Ascending aorta (tissue), 2 donors: ENCODE results near the gene UBE3C. TPM values are rescaled to one million over a fixed set of nuclear protein-coding genes. Genes with fewer than 3 reads are reported as not detected.

Source experiments
- DNase-seq, 2 donors: peaks; one replicate each; pipeline ENCODE4 v3.0.0-alpha.2; 2019; ENCODE audit warnings: low spot score in 2 of 2
- H3K27ac ChIP-seq, 2 donors: fragments of 200-600 bp; sonication (generic); one replicate each; pipeline ENCODE4 v1.5.1; 2016 to 2017; ENCODE audit warnings: mild to moderate bottlenecking in 1 of 2
- H3K27me3 ChIP-seq: fragments of 200-600 bp; sonication (generic); one replicate; pipeline ENCODE4 v1.5.1; 2017
- H3K36me3 ChIP-seq, 2 donors: fragments of 200-600 bp; sonication (generic); one replicate each; pipeline ENCODE4 v1.5.1; 2016
- H3K4me1 ChIP-seq, 2 donors: fragments of 200-600 bp; sonication (generic); one replicate each; pipeline ENCODE4 v1.5.1; 2016 to 2017; ENCODE audit warnings: mild to moderate bottlenecking in 1 of 2
- H3K4me3 ChIP-seq, 2 donors: fragments of 200-600 bp; sonication (generic); one replicate each; pipeline ENCODE4 v1.5.1; 2016 to 2017; ENCODE audit warnings: mild to moderate bottlenecking in 1 of 2
- H3K9me3 ChIP-seq, 2 donors: fragments of 200-600 bp; sonication (generic); one replicate each; pipeline ENCODE4 v1.5.1; 2016
- intact Hi-C: fragments of 100-400 bp; cut with DNase I; formaldehyde crosslinking; loops from one replicate; pipeline ENCODE4 v1.15.1; 2023
- total RNA-seq: library from RNA; depleted of rRNA; stranded (reverse); fragments of >200 nt; gene quantifications from one replicate; pipeline ENCODE4 v1.1.0, GENCODE V29; 2016
- TF ChIP-seq, protein P1 (sequence below), 3 experiments: fragments of 200-600 bp in 2 of 3; fragments of 450-650 bp in 1 of 3; sonication (generic) in 2 of 3; IDR thresholded peaks; one replicate each; pipeline ENCODE4 v1.5.1; 2016 to 2019; ENCODE audit warnings: antibody characterized with exemption in 3 of 3, mild to moderate bottlenecking in 1 of 3, moderate library complexity in 1 of 3

The UBE3C gene
- total RNA-seq, 1 donor from 2014 or later: 31.7 TPM

DNA sequence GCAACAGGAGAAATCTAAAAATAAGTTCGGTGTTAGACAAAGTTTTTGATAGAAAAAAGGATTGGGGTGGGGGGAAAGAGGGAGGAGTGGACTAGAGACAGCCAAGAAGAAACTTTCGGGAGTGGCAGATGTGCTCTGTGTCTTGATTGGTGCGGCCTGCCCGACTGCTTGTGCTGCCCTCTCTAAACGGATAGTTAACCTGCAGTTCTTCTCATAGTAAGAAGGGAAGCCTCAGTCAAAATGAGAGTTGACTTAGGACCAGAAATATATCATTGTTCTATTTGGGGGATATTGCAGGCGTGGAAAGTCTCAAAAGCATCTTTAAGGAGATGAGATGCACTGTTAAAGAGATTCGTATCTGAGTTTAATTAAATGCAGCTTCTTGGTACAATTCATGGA, 39.3 kb downstream of the UBE3C start:
- no peak for DNase-seq
- intact Hi-C loops: no loop called here
- no peaks in the 10 kb centered on the region for H3K27me3 ChIP-seq
- TF ChIP-seq, protein P1, sequence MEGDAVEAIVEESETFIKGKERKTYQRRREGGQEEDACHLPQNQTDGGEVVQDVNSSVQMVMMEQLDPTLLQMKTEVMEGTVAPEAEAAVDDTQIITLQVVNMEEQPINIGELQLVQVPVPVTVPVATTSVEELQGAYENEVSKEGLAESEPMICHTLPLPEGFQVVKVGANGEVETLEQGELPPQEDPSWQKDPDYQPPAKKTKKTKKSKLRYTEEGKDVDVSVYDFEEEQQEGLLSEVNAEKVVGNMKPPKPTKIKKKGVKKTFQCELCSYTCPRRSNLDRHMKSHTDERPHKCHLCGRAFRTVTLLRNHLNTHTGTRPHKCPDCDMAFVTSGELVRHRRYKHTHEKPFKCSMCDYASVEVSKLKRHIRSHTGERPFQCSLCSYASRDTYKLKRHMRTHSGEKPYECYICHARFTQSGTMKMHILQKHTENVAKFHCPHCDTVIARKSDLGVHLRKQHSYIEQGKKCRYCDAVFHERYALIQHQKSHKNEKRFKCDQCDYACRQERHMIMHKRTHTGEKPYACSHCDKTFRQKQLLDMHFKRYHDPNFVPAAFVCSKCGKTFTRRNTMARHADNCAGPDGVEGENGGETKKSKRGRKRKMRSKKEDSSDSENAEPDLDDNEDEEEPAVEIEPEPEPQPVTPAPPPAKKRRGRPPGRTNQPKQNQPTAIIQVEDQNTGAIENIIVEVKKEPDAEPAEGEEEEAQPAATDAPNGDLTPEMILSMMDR (IDR thresholded peaks at IDR 0.05): no peak
- peaks cover 36 to 79% of the 10 kb centered on the region in 2 donors for H3K36me3 ChIP-seq
- no peaks in the 10 kb centered on the region for H3K4me1 ChIP-seq
- H3K9me3 ChIP-seq: no peaks in the 10 kb centered on the region
- no peak overlapping the region for H3K27ac ChIP-seq
- H3K4me3 ChIP-seq: no peak overlapping the region

DNA sequence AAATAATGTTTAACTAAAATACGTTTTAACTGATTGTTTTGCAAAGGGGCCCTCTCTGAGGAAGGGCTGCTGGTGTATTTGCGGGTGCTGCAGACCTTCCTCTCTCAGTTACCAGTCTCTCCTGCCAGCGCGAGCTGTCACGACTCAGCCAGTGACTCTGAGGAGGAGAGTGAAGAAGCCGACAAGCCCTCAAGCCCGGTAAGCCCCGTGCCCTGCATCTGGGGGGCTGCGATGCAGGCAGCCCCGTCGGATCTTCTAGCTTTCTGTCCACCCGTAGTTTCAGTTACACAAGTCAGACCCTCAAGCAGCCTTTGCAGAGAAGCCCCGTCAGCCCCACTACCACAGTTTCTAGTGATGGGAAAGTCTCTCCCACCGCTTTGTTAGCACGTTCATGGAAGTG, 45.1 kb downstream of the UBE3C start:
- no peaks in the 10 kb centered on the region for H3K27me3 ChIP-seq
- no peak for DNase-seq
- H3K9me3 ChIP-seq: no peaks in the 10 kb centered on the region
- H3K27ac ChIP-seq: no peak overlapping the region
- H3K36me3 ChIP-seq: peaks cover 60 to 81% of the 10 kb centered on the region in 2 donors
- no peaks in the 10 kb centered on the region for H3K4me1 ChIP-seq
- H3K4me3 ChIP-seq: no peak overlapping the region
- TF ChIP-seq, protein P1 (IDR thresholded peaks at IDR 0.05): no peak
- intact Hi-C loops: no loop called here

DNA sequence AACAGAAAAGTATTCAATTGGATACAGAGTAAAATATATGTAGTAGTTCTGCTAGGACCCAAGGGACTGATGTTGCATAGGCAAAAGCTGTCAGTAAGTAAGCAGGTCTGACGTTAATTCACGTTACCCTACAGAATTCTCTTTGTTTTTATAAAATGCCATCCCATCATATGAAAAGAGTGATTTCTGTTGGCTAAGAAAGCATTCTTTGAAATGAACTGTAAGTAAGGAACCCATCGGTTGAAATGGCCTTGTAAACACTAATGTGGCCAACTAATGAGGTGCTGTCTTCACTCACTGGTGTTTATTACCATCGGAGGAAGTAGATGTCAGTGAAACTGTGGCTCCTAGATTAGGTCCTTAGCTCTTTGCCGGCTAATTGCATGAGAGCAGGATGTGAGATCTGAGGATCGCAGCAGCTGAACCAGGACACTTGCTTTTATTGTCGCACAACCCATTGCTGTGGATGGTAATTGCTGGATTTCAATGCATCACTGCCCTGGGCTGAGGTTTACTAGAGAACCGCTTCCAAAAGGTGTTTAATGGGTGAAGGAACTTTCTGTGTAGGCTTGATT, 49.5 kb downstream of the UBE3C start:
- intact Hi-C loops: no loop called here
- H3K4me3 ChIP-seq: no peak overlapping the region
- peaks cover 41 to 86% of the 10 kb centered on the region in 2 donors for H3K36me3 ChIP-seq
- no peaks in the 10 kb centered on the region for H3K9me3 ChIP-seq
- no peak overlapping the region for H3K27ac ChIP-seq
- TF ChIP-seq, protein P1 (IDR thresholded peaks at IDR 0.05): no peak
- no peaks in the 10 kb centered on the region for H3K4me1 ChIP-seq
- H3K27me3 ChIP-seq: no peaks in the 10 kb centered on the region
- DNase-seq: no peak

DNA sequence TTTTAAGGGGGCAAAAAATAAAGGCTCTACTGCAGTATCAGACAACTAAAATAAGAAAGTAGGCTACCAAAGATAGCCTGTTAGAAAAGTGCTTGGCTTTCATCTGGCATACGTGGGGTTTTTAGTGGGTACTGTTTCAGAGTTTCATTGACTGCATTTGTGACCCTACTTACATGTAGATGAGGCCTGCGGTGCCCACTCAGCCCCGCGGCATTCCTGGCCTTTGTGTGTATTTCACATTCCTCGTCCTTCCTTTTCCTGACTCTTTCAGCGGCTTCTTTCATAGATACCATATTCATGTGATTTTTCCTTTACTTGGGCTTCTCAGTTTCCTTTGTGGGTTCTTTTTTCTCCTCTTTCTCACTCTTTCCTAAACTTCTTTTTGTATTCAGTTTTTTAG, 50.7 kb downstream of the UBE3C start:
- Histone ChIP-seq H3K9me3 (no peaks in the 10 kb centered on the region), H3K36me3 (peaks cover 40 to 76% of the 10 kb centered on the region in 2 donors), H3K27ac (no peak overlapping the region), H3K4me1 (no peaks in the 10 kb centered on the region), H3K27me3 (no peaks in the 10 kb centered on the region), H3K4me3 (no peak overlapping the region)
- DNase-seq: no peak
- intact Hi-C loops: no loop called here
- TF ChIP-seq, protein P1 (IDR thresholded peaks at IDR 0.05): no peak

DNA sequence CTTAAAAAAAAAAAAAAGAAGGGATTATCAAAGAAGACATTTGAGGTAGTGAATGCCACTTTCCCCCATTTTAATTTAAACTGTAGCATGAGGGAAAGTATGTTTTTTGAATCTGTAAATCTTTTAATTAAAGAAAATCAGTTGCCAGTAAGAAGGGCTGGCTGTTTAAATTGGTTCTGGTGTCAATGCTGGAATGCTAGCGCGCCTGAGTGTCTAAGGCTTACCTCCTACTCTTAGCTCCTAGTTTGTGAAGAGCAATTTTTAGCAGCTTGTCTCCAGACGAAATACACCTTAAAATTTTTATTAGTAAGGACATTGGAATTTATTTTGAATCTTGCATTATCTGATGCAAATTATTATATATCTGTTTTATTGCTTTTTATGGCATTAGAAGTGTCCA, 54.1 kb downstream of the UBE3C start:
- DNase-seq: no peak
- Histone ChIP-seq H3K27me3 (no peaks in the 10 kb centered on the region), H3K9me3 (no peaks in the 10 kb centered on the region), H3K27ac (no peak overlapping the region), H3K4me1 (no peaks in the 10 kb centered on the region), H3K4me3 (no peak overlapping the region), H3K36me3 (peaks cover 24 to 56% of the 10 kb centered on the region in 2 donors)
- intact Hi-C loops: no loop called here
- TF ChIP-seq, protein P1 (IDR thresholded peaks at IDR 0.05): no peak

DNA sequence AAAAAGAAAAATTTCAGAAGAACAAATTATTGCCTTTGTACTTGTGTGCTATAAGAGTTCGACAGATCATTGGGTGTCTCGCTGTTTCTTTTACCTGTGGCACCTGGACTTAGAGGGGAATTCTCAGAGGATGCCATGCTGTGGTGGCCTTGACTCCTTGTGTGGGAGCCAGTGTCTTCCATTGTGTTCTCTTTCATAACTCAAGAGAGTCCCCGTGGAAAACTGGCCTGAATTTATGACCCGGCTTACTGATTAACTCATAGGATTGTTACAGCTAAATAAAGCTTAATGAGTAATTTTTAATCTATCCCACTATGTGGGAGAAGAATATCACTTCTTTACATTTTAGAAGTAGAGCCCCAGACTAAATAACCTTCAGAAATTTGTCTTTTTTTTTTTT, 54.5 kb downstream of the UBE3C start:
- H3K4me1 ChIP-seq: no peaks in the 10 kb centered on the region
- no peaks in the 10 kb centered on the region for H3K27me3 ChIP-seq
- DNase-seq: no peak
- no peak overlapping the region for H3K27ac ChIP-seq
- peaks cover 24 to 56% of the 10 kb centered on the region in 2 donors for H3K36me3 ChIP-seq
- H3K4me3 ChIP-seq: no peak overlapping the region
- intact Hi-C loops: no loop called here
- TF ChIP-seq, protein P1 (IDR thresholded peaks at IDR 0.05): no peak
- no peaks in the 10 kb centered on the region for H3K9me3 ChIP-seq
